IMR-90 (cell line): Measurements from ENCODE around the gene NRP1. TPM values are rescaled to one million over a fixed set of nuclear protein-coding genes. Genes with fewer than 3 reads are reported as not detected.
A peak's percentile ranks its signal among the peaks of the same experiment; 100 is the strongest.

Experiments used
- ATAC-seq: fragments of 200-7000 bp; cut with Tn5 transposase; 2 replicates; pipeline ENCODE4 v1.9.1; 2020; ENCODE audit warnings: low read depth, mild to moderate bottlenecking, moderate library complexity
- BruUV-seq: library from RNA; stranded (reverse); fragments of 400-500 nt; replicated peaks from 2 replicates; lab custom pipeline; 2021; lab: Mats Ljungman, UMichigan
- CTCF ChIA-PET: fragments of 300-600 bp; formaldehyde crosslinking; extraction: SDS; loops from one replicate; lab custom pipeline; 2021; ENCODE audit warnings: antibody characterized with exemption; lab: Yijun Ruan, JAX
- POLR2A ChIA-PET: fragments of 300-600 bp; sonication (Branson Sonifier 250); formaldehyde crosslinking; loops from one replicate; lab custom pipeline; 2022; ENCODE audit warnings: antibody characterized with exemption; ENCODE audit not compliant: unreplicated experiment; lab: Charles Lee
- DNase-seq: peaks from one replicate; pipeline ENCODE4 v3.0.0; 2013
- H2AFZ ChIP-seq: replicated peaks from 2 replicates; pipeline ENCODE3; 2013; ENCODE audit warnings: low read length, mild to moderate bottlenecking; ENCODE audit not compliant: poor library complexity
- H2AK5ac ChIP-seq: 2 replicates; pipeline ENCODE4 v1.6.1; 2013; ENCODE audit warnings: low read depth, low read length, inconsistent platforms
- H2AK9ac ChIP-seq: replicated peaks from 2 replicates; pipeline ENCODE3; 2013; ENCODE audit warnings: mild to moderate bottlenecking, low read depth, low read length, moderate library complexity; ENCODE audit not compliant: poor library complexity
- H2BK120ac ChIP-seq: 2 replicates; pipeline ENCODE4 v1.6.1; 2013; ENCODE audit warnings: low read depth, low read length, inconsistent platforms
- H2BK15ac ChIP-seq: 3 replicates; pipeline ENCODE4 v1.6.1; 2013; ENCODE audit warnings: low read depth, low read length, inconsistent platforms
- H2BK20ac ChIP-seq: 2 replicates; pipeline ENCODE4 v1.6.1; 2013; ENCODE audit warnings: low read depth, mild to moderate bottlenecking, inconsistent platforms, low read length, moderate library complexity
- H2BK5ac ChIP-seq: 2 replicates; pipeline ENCODE4 v1.6.1; 2013; ENCODE audit warnings: mild to moderate bottlenecking, low read depth, low read length, inconsistent platforms; ENCODE audit not compliant: poor library complexity, severe bottlenecking
- H3K14ac ChIP-seq: replicated peaks from 2 replicates; pipeline ENCODE4 v1.6.1; 2013; ENCODE audit warnings: low read depth, low read length, inconsistent platforms
- H3K18ac ChIP-seq: 2 replicates; pipeline ENCODE4 v1.6.1; 2013; ENCODE audit warnings: low read depth, low read length, control low read depth
- H3K23ac ChIP-seq: 2 replicates; pipeline ENCODE4 v1.6.1; 2013; ENCODE audit warnings: low read depth, low read length, inconsistent platforms
- H3K27ac ChIP-seq: 2 replicates; pipeline ENCODE4 v1.5.1; 2013; ENCODE audit warnings: mild to moderate bottlenecking, control low read depth, low read length; ENCODE audit not compliant: insufficient read depth
- H3K27me3 ChIP-seq: 2 replicates; pipeline ENCODE4 v1.6.1; 2013; ENCODE audit warnings: low read length; ENCODE audit not compliant: control insufficient read depth, insufficient read depth
- H3K36me3 ChIP-seq: 2 replicates; pipeline ENCODE4 v1.6.1; 2013; ENCODE audit warnings: low read length, mixed read lengths; ENCODE audit not compliant: control insufficient read depth, insufficient read depth
- H3K4ac ChIP-seq: 2 replicates; pipeline ENCODE4 v1.6.1; 2013; ENCODE audit warnings: low read depth, low read length, inconsistent platforms
- H3K4me1 ChIP-seq: 2 replicates; pipeline ENCODE4 v1.6.1; 2013; ENCODE audit warnings: low read length, mixed read lengths; ENCODE audit not compliant: control insufficient read depth, insufficient read depth
- H3K4me2 ChIP-seq: 2 replicates; pipeline ENCODE4 v1.6.1; 2013; ENCODE audit warnings: low read depth, mild to moderate bottlenecking, control low read depth, low read length, moderate library complexity
- H3K4me3 ChIP-seq: 2 replicates; pipeline ENCODE4 v1.5.1; 2013; ENCODE audit warnings: low read depth, mild to moderate bottlenecking, control low read depth, low read length, moderate library complexity; ENCODE audit not compliant: insufficient read depth
- H3K56ac ChIP-seq: 2 replicates; pipeline ENCODE4 v1.6.1; 2013; ENCODE audit warnings: low read length, inconsistent platforms; ENCODE audit not compliant: insufficient read depth; ENCODE audit errors: extremely low read depth
- H3K79me1 ChIP-seq, 2 experiments: 2 replicates each; pipeline ENCODE4 v1.6.1; 2013; ENCODE audit warnings: low read length in 2 of 2, inconsistent platforms in 1 of 2, low read depth in 1 of 2
- H3K9ac ChIP-seq: 2 replicates; pipeline ENCODE4 v1.6.1; 2013; ENCODE audit warnings: low read depth, low read length, control low read depth
- H3K9me1 ChIP-seq: 2 replicates; pipeline ENCODE4 v1.6.1; 2013; ENCODE audit warnings: low read length, inconsistent platforms; ENCODE audit not compliant: insufficient read depth
- H3K9me3 ChIP-seq: 2 replicates; pipeline ENCODE4 v1.6.1; 2013; ENCODE audit warnings: low read length; ENCODE audit not compliant: control insufficient read depth, insufficient read depth
- H4K20me1 ChIP-seq: 2 replicates; pipeline ENCODE4 v1.6.1; 2013; ENCODE audit warnings: low read length, inconsistent platforms; ENCODE audit not compliant: insufficient read depth
- H4K5ac ChIP-seq: 2 replicates; pipeline ENCODE4 v1.6.1; 2013; ENCODE audit warnings: mild to moderate bottlenecking, low read depth, low read length, control low read depth
- H4K8ac ChIP-seq, 2 experiments: 2 replicates each; pipeline ENCODE4 v1.6.1; 2013; ENCODE audit warnings: low read depth in 2 of 2, low read length in 2 of 2, control low read depth in 1 of 2, inconsistent platforms in 1 of 2
- H4K91ac ChIP-seq: 2 replicates; pipeline ENCODE4 v1.6.1; 2013; ENCODE audit warnings: low read depth, low read length, inconsistent platforms; ENCODE audit not compliant: insufficient read depth
- BHLHE40 ChIP-seq: fragments of 150-350 bp; IDR thresholded peaks from 2 replicates; pipeline ENCODE4 v1.6.1; 2016; ENCODE audit warnings: mild to moderate bottlenecking, low read depth, low read length
- CEBPB ChIP-seq: IDR thresholded peaks from 2 replicates; pipeline ENCODE4 v1.6.1; 2012; ENCODE audit warnings: low read depth, low read length, improper control_type of control experiment
- CHD1 ChIP-seq: IDR thresholded peaks from 2 replicates; pipeline ENCODE4 v1.6.1; 2012; ENCODE audit warnings: low read depth, low read length, improper control_type of control experiment
- CTCF ChIP-seq: conservative IDR thresholded peaks from 2 replicates; pipeline ENCODE4 v1.5.1; 2012; ENCODE audit warnings: mild to moderate bottlenecking, low read depth, low read length, improper control_type of control experiment
- MXI1 ChIP-seq: IDR thresholded peaks from 2 replicates; pipeline ENCODE4 v1.6.1; 2012; ENCODE audit warnings: low read depth, mild to moderate bottlenecking, low read length, moderate library complexity, borderline replicate concordance
- POLR2A ChIP-seq: IDR thresholded peaks from 2 replicates; pipeline ENCODE4 v1.6.1; 2012; ENCODE audit warnings: mild to moderate bottlenecking, low read depth, low read length
- RAD21 ChIP-seq: IDR thresholded peaks from 2 replicates; pipeline ENCODE4 v1.6.1; 2012; ENCODE audit warnings: low read length, improper control_type of control experiment
- RCOR1 ChIP-seq: IDR thresholded peaks from 2 replicates; pipeline ENCODE4 v1.6.1; 2012; ENCODE audit warnings: mild to moderate bottlenecking, low read length, improper control_type of control experiment; ENCODE audit not compliant: insufficient replicate concordance
- RFX5 ChIP-seq: IDR thresholded peaks from 2 replicates; pipeline ENCODE4 v1.8.0; 2012; ENCODE audit warnings: low read depth, mild to moderate bottlenecking, low read length, moderate library complexity
- SMC3 ChIP-seq: fragments of 150-350 bp; IDR thresholded peaks from 2 replicates; pipeline ENCODE4 v1.6.1; 2016; ENCODE audit warnings: low read depth, mild to moderate bottlenecking, antibody characterized with exemption, low read length, moderate library complexity
- USF2 ChIP-seq: fragments of 150-350 bp; IDR thresholded peaks from 2 replicates; pipeline ENCODE4 v1.6.1; 2017; ENCODE audit warnings: mild to moderate bottlenecking, antibody characterized with exemption, low read length, low read depth
- WGBS, 2 experiments: methylation state at CpG; one replicate each; pipeline versions ENCODE4 v1.1.5 to v1.1.7; 2013; ENCODE audit warnings: missing lambda C conversion rate in 2 of 2; ENCODE audit not compliant: insufficient read length in 1 of 2; ENCODE audit errors: extremely low coverage in 2 of 2; 5-methylcytosine and 5-hydroxymethylcytosine counted together
- dilution Hi-C: fragments of 300-500 bp; cut with HindIII; formaldehyde crosslinking; loops from one replicate; pipeline ENCODE4 v1.14.3; 2018; ENCODE audit warnings: low sequenced_read_pairs; ENCODE audit not compliant: unreplicated experiment
- in situ Hi-C: fragments of 300-500 bp; cut with MboI; formaldehyde crosslinking; loops from 3 replicates; pipeline ENCODE4 v1.14.3; 2019; ENCODE audit warnings: low sequenced_read_pairs, inconsistent platforms, mixed read lengths
- intact Hi-C: fragments of 100-400 bp; cut with micrococcal nuclease; formaldehyde crosslinking; loops from 2 replicates; pipeline ENCODE4 v1.10.0; 2022
- polyA plus RNA-seq, 3 experiments: library from polyadenylated mRNA; depleted of rRNA; stranded (reverse); fragments of >200 nt; gene quantifications; 2 replicates each; pipeline ENCODE4 v1.2.3, GENCODE V29; 2012; ENCODE audit warnings: low replicate concordance in 1 of 3
- total RNA-seq: library from RNA; depleted of rRNA; stranded (reverse); fragments of >200 nt; gene quantifications from 2 replicates; pipeline ENCODE4 v1.2.3, GENCODE V29; 2012

Gene NRP1
- total and polyA plus RNA-seq, 2 of the 4 experiments (the other 2 are of a cell fraction), result 108 to 227 TPM

GRCh38 chr10:33176688-33177087, 157.8 kb downstream of the NRP1 start (continued):
- TF ChIP-seq CTCF, result no peak

- POLR2A ChIA-PET, result no interaction called here
- no TSS peak for BruUV-seq
- peaks cover 8% of the 10 kb centered on the region for H3K4me1 ChIP-seq
- TF ChIP-seq RCOR1 (no peak), SMC3 (no peak), USF2 (no peak), RFX5 (no peak), MXI1 (no peak), RAD21 (no peak), CHD1 (no peak), CEBPB (no peak), POLR2A (no peak), CTCF (no peak), BHLHE40 (no peak)
These were observed 159.6 kb downstream of the NRP1 start for GRCh38 chr10:33174674-33175434.

More at GRCh38 chr10:33174674-33175434, 159.6 kb downstream of the NRP1 start:
- peak overlapping the region; percentile 17 for H2AK9ac ChIP-seq
- dilution Hi-C loops (no loop called here), intact Hi-C loops (no loop called here), in situ Hi-C loops (no loop called here)
- H2BK20ac ChIP-seq, result no peak overlapping the region; the same call in 1 of the 2 replicates
- no peak overlapping the region for H3K4me2 ChIP-seq
- peaks cover 4% of the 10 kb centered on the region for H3K36me3 ChIP-seq
- H4K20me1 ChIP-seq, result no peaks in the 10 kb centered on the region
- H2AFZ ChIP-seq, result no peak overlapping the region
- no peak overlapping the region for H2BK5ac ChIP-seq
- no peak overlapping the region for H3K56ac ChIP-seq
- ATAC-seq (no peak), DNase-seq (peak; percentile 36)
- 0 out of 2 replicates have a peak overlapping the region, but pooled peaks have one; percentile 1 for H2AK5ac ChIP-seq
- no peak overlapping the region for H3K23ac ChIP-seq
- no peak overlapping the region for H2BK15ac ChIP-seq
- no peaks in the 10 kb centered on the region for H3K27me3 ChIP-seq
- CTCF ChIA-PET, result no interaction called here
- no peak overlapping the region for H3K27ac ChIP-seq
- H4K5ac ChIP-seq, result no peak overlapping the region
- H3K14ac ChIP-seq, result no peak overlapping the region
- no peak overlapping the region for H3K4ac ChIP-seq
- peaks cover 6 to 9% of the 10 kb centered on the region in 2 experiments; a peak in 2 of 4 replicates for H3K79me1 ChIP-seq
- H3K4me3 ChIP-seq, result no peak overlapping the region
- no peaks in the 10 kb centered on the region for H3K9me3 ChIP-seq
- no peak overlapping the region for H3K18ac ChIP-seq
- 100% methylated on average over 1 of the region's 5 CpGs; no CpG with 5 or more reads in 1 of the 2 experiments for WGBS, 2 experiments
- no peak overlapping the region for H3K9ac ChIP-seq
- H2BK120ac ChIP-seq, result no peak overlapping the region
- no peak overlapping the region for H4K91ac ChIP-seq
- H3K9me1 ChIP-seq, result peaks cover 9% of the 10 kb centered on the region; the same call in 1 of the 2 replicates
- H4K8ac ChIP-seq, result no peak overlapping the region
